ENCODE results near the gene MASP2. TPM values are rescaled to one million over a fixed set of nuclear protein-coding genes. Genes with fewer than 3 reads are reported as not detected.

Gene MASP2
- total RNA-seq, 4 donors from 2014 or later, result 0.16 TPM; not detected in 3

DNA sequence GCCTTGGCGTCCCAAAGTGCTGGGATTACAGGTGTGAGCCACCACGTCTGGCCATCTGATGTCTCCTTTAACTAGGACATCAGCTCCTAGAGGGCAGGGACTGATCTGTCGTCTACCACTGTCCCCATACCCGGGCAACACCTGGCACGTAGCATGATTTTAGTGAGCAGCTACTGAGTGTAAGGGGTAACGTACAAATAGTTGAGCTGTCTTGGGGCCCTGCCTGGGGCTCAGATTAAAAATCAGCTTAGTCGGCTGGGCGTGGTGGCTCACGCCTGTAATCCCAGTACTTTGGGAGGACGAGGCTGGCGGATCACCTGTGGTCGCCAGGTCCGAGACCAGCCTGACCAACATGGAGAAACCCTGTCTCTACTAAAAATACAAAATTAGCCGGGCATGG, 11.0 kb upstream of the MASP2 start:
- TF ChIP-seq, protein P1, sequence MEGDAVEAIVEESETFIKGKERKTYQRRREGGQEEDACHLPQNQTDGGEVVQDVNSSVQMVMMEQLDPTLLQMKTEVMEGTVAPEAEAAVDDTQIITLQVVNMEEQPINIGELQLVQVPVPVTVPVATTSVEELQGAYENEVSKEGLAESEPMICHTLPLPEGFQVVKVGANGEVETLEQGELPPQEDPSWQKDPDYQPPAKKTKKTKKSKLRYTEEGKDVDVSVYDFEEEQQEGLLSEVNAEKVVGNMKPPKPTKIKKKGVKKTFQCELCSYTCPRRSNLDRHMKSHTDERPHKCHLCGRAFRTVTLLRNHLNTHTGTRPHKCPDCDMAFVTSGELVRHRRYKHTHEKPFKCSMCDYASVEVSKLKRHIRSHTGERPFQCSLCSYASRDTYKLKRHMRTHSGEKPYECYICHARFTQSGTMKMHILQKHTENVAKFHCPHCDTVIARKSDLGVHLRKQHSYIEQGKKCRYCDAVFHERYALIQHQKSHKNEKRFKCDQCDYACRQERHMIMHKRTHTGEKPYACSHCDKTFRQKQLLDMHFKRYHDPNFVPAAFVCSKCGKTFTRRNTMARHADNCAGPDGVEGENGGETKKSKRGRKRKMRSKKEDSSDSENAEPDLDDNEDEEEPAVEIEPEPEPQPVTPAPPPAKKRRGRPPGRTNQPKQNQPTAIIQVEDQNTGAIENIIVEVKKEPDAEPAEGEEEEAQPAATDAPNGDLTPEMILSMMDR (IDR thresholded peaks at IDR 0.05 in 4 of 5, conservative IDR thresholded peaks at IDR 0.05 in 1 of 5), result no peak
- no peak for TF ChIP-seq POLR2A (IDR thresholded peaks at IDR 0.05)
- DNase-seq, result no peak
- no peak for ATAC-seq
- no peak overlapping the region for H3K27ac ChIP-seq
- in situ Hi-C loops (cut with MboI; ENCODE audit: low sequenced_read_pairs in 4 of 4) (no loop called here), intact Hi-C loops (cut with DNase I; ENCODE audit: low total_unique reads) (no loop called here)
- H3K36me3 ChIP-seq, result peaks cover 0 to 27% of the 10 kb centered on the region in 2 donors
- H3K4me3 ChIP-seq, result no peak overlapping the region
- H3K4me1 ChIP-seq, result peaks cover 18 to 19% of the 10 kb centered on the region in 2 donors
- no peaks in the 10 kb centered on the region for H3K27me3 ChIP-seq
- no peaks in the 10 kb centered on the region for H3K9me3 ChIP-seq

DNA sequence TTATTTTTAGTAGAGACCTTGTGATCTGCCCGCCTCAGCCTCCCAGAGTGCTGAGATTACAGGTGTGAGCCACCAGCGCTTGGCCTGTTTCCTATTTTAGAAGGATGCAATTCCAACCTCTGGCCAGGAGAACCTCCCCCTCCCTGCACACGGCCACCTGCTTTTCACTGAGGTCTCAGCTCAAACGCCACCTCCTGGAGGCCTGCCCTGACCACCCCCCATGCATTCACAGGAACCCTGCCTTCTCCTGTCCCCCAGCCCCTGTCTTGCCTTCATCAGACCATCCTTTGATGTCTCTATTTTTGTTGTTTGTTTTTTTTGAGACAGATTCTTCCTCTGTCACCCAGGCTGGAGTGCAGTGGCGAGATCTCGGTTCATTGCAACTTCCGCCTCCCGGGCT, 10.4 kb upstream of the MASP2 start:
- intact Hi-C loops (cut with DNase I; ENCODE audit: low total_unique reads), result no loop called here
- TF ChIP-seq, protein P1 (IDR thresholded peaks at IDR 0.05 in 4 of 5, conservative IDR thresholded peaks at IDR 0.05 in 1 of 5), result no peak
- no peak for TF ChIP-seq POLR2A (IDR thresholded peaks at IDR 0.05)
- H3K4me1 ChIP-seq, result peaks cover 18 to 19% of the 10 kb centered on the region in 2 donors
- ATAC-seq (no peak), DNase-seq (no peak)
- H3K27ac ChIP-seq, result no peak overlapping the region
- H3K9me3 ChIP-seq, result no peaks in the 10 kb centered on the region
- no peak overlapping the region for H3K4me3 ChIP-seq
- H3K36me3 ChIP-seq, result peaks cover 0 to 27% of the 10 kb centered on the region in 2 donors
- no peaks in the 10 kb centered on the region for H3K27me3 ChIP-seq
- in situ Hi-C loops (cut with MboI; ENCODE audit: low sequenced_read_pairs in 4 of 4), result no loop called here

DNA sequence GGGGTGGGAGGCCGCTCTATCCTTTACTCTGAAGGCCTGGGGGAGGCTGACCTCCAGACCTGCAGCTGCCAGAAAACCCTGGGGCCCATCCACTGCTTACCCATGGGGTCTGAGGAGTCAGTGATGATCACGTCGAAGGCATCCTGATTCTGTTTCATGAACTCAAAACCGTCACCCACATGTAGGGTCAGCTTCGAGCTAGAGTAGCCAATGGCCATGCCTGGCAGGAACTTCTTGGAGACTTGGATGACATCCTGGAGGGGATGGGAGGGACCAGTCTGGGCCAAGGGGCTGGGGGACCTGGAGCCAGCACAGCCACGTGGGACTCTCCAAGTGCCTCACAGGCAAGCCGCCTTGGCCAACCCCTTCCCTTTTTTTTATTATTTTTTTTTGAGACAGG, 9.5 kb upstream of the MASP2 start:
- H3K27ac ChIP-seq, result no peak overlapping the region
- H3K9me3 ChIP-seq, result no peaks in the 10 kb centered on the region
- H3K36me3 ChIP-seq, result peaks cover 0 to 27% of the 10 kb centered on the region in 2 donors
- TF ChIP-seq, protein P1 (IDR thresholded peaks at IDR 0.05 in 4 of 5, conservative IDR thresholded peaks at IDR 0.05 in 1 of 5), result no peak
- no peak for TF ChIP-seq POLR2A (IDR thresholded peaks at IDR 0.05)
- DNase-seq (no peak), ATAC-seq (no peak)
- H3K4me3 ChIP-seq, result no peak overlapping the region
- in situ Hi-C loops (cut with MboI; ENCODE audit: low sequenced_read_pairs in 4 of 4) (no loop called here), intact Hi-C loops (cut with DNase I; ENCODE audit: low total_unique reads) (no loop called here)
- H3K4me1 ChIP-seq, result peaks cover 15 to 19% of the 10 kb centered on the region in 2 donors
- no peaks in the 10 kb centered on the region for H3K27me3 ChIP-seq

DNA sequence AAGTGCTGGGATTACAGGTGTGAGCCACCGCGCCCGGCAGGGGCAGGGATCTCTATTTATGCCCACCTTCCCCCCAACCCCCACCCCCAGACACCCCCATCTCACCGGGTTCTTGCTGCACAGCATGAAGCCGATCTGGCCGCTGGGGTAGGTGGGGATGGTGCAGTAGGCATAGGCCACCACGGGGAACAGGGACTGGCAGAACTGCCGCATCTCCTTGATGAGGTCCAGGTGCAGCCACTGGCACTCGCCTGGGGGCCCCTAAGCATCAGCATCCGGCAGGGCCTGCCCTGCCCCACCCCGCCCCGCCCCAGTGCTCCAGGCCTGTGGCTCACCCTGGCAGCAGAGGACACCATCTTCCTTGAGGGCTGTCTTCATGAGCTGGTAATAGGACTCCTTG, 8.6 kb upstream of the MASP2 start:
- no peak for ATAC-seq
- H3K27me3 ChIP-seq, result no peaks in the 10 kb centered on the region

DNA sequence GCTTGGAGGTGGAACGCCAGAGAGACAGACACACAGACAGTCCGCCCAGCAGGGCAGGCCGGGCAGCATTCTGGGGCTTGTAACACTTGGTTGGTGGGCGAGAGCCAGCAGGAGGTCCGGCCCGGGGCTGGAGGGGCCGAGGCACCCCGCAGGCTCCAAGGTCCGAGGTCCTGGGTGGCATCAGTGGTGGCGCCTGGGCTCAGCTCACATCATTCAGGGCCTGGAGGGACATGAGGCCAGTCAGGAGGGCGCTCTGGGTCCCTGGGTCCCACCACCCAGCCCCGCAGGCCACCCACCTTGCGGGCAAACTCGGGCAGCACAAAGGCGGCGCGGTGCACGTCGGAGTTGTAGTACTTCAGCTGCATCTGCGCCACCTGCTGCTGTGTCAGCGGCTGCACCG, 7.6 kb upstream of the MASP2 start:
- no peak for ATAC-seq
- intact Hi-C loops (cut with DNase I; ENCODE audit: low total_unique reads), result no loop called here

More for the DNA sequence above, 8.6 kb upstream of the MASP2 start:
- H3K27ac ChIP-seq, result no peak overlapping the region
- no peak overlapping the region for H3K4me3 ChIP-seq
- DNase-seq, result no peak
- no peak for TF ChIP-seq POLR2A (IDR thresholded peaks at IDR 0.05)
- in situ Hi-C loops (cut with MboI; ENCODE audit: low sequenced_read_pairs in 4 of 4) (no loop called here), intact Hi-C loops (cut with DNase I; ENCODE audit: low total_unique reads) (no loop called here)
- H3K4me1 ChIP-seq, result peaks cover 8 to 12% of the 10 kb centered on the region in 2 donors
- no peaks in the 10 kb centered on the region for H3K9me3 ChIP-seq
- peaks cover 0 to 27% of the 10 kb centered on the region in 2 donors for H3K36me3 ChIP-seq

More for the DNA sequence above, 7.6 kb upstream of the MASP2 start:
- TF ChIP-seq, protein P1 (IDR thresholded peaks at IDR 0.05 in 4 of 5, conservative IDR thresholded peaks at IDR 0.05 in 1 of 5), result no peak
- no peak for TF ChIP-seq POLR2A (IDR thresholded peaks at IDR 0.05)
- in situ Hi-C loops (cut with MboI; ENCODE audit: low sequenced_read_pairs in 4 of 4), result no loop called here
- Histone ChIP-seq H3K36me3 (peaks cover 0 to 27% of the 10 kb centered on the region in 2 donors), H3K4me1 (peaks cover 6 to 10% of the 10 kb centered on the region in 2 donors), H3K4me3 (no peak overlapping the region), H3K9me3 (no peaks in the 10 kb centered on the region), H3K27me3 (no peaks in the 10 kb centered on the region), H3K27ac (no peak overlapping the region)
- no peak for DNase-seq

All from gastrocnemius medialis (tissue), 4 donors.